Measurements from ENCODE around the gene GRK3.

Gene GRK3

GRCh38 chr22:25742918-25743708, 178.6 kb downstream of the GRK3 start:
- DNase-seq, result no peak

GRCh38 chr22:25744694-25745093, 180.2 kb downstream of the GRK3 start:
- DNase-seq, result no peak

- DNase-seq, result peak; percentile 21
These were observed 181.0 kb downstream of the GRK3 start for GRCh38 chr22:25745341-25746011.

- no peak for DNase-seq
These were observed 181.5 kb downstream of the GRK3 start for GRCh38 chr22:25746012-25746373.

GRCh38 chr22:25747245-25747944, 182.9 kb downstream of the GRK3 start:
- DNase-seq, result no peak

GRCh38 chr22:25748140-25748539, 183.7 kb downstream of the GRK3 start:
- no peak for DNase-seq

GRCh38 chr22:25748704-25749103, 184.2 kb downstream of the GRK3 start:
- DNase-seq, result no peak

GRCh38 chr22:25749420-25750169, 185.1 kb downstream of the GRK3 start:
- peak; percentile 67 for DNase-seq

GRCh38 chr22:25750569-25751173, 186.2 kb downstream of the GRK3 start:
- no peak for DNase-seq

GRCh38 chr22:25751174-25751581, 186.7 kb downstream of the GRK3 start:
- DNase-seq, result no peak

- no peak for DNase-seq
These were observed 188.2 kb downstream of the GRK3 start for GRCh38 chr22:25752615-25753214.

GRCh38 chr22:25753252-25753651, 188.8 kb downstream of the GRK3 start:
- no peak for DNase-seq

- no peak for DNase-seq
These were observed 190.2 kb downstream of the GRK3 start for GRCh38 chr22:25754527-25755202.

GRCh38 chr22:25757686-25758085, 193.2 kb downstream of the GRK3 start:
- DNase-seq, result no peak

- no peak for DNase-seq
These were observed 193.8 kb downstream of the GRK3 start for GRCh38 chr22:25758316-25758715.

GRCh38 chr22:25759825-25760231, 195.4 kb downstream of the GRK3 start:
- no peak for DNase-seq

- DNase-seq, result no peak
These were observed 195.8 kb downstream of the GRK3 start for GRCh38 chr22:25760294-25760693.

- no peak for DNase-seq
These were observed 196.5 kb downstream of the GRK3 start for GRCh38 chr22:25760848-25761595.

- no peak for DNase-seq
These were observed 197.7 kb downstream of the GRK3 start for GRCh38 chr22:25762147-25762546.

- DNase-seq, result no peak
These were observed 198.8 kb downstream of the GRK3 start for GRCh38 chr22:25763239-25763777.
